ENCODE data around the gene CERS6. TPM values are rescaled to one million over a fixed set of nuclear protein-coding genes. Genes with fewer than 3 reads are reported as not detected.

The CERS6 gene
- total RNA-seq, 1 experiment from 2014 or later: 8.3 TPM

- no peak overlapping the region for H3K4me3 ChIP-seq
- no peak for DNase-seq
- CTCF ChIA-PET: no interaction called here
- POLR2A ChIA-PET (ENCODE audit: unreplicated experiment): no interaction called here
- H3K36me3 ChIP-seq (ENCODE audit: low read depth): no peaks in the 10 kb centered on the region
- no peak overlapping the region for H3K27ac ChIP-seq
- intact Hi-C loops (cut with micrococcal nuclease; ENCODE audit: unreplicated experiment): no loop called here
- no peaks in the 10 kb centered on the region for H3K9me3 ChIP-seq (ENCODE audit: insufficient read depth, low read depth)
- TF ChIP-seq CTCF (conservative IDR thresholded peaks at IDR 0.05): no peak
- H3F3A ChIP-seq (ENCODE audit: insufficient read depth, low read depth): no peaks in the 10 kb centered on the region
- no peaks in the 10 kb centered on the region for H3K27me3 ChIP-seq (ENCODE audit: insufficient read depth, low read depth)
- no peaks in the 10 kb centered on the region for H4K20me1 ChIP-seq (ENCODE audit: insufficient read depth)
- BruUV-seq (replicated peaks): no TSS peak
- H3K4me2 ChIP-seq: no peak overlapping the region
- H3K9me2 ChIP-seq (ENCODE audit: insufficient read depth): no peaks in the 10 kb centered on the region
- H3K79me2 ChIP-seq (ENCODE audit: low read depth): no peaks in the 10 kb centered on the region
- H2AFZ ChIP-seq: no peak overlapping the region
- H3K4me1 ChIP-seq (replicated peaks; ENCODE audit: insufficient read depth): no peaks in the 10 kb centered on the region
Observed at GRCh38 chr2:168694866-168695265, 238.8 kb downstream of the CERS6 start.

DNA sequence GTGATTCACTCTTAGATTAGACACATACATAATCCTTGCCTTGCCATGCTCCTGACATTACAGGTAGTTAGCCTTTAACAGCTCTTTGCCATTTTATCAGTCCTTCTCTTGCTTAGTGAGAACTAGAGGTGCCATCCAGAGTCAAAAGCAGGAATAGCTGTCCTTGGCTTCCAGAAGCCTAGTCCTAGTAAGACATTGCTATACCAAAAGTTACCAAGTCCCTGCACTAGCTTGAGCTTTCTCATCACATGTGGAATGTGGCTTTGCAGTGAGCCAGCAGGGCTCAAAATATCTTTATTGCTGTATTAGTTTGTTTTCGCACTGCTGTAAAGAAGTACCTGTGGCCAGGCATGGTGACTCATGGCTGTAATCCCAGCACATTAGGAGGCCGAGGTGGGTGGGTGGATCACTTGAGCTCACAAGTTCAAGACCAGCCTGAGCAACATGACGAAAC is 241.6 kb downstream of the CERS6 start:
- Histone ChIP-seq H3K79me2 (ENCODE audit: low read depth) (no peaks in the 10 kb centered on the region), H3K9me2 (ENCODE audit: insufficient read depth) (no peaks in the 10 kb centered on the region), H3K27ac (no peak overlapping the region), H2AFZ (no peak overlapping the region), H3K36me3 (ENCODE audit: low read depth) (no peaks in the 10 kb centered on the region), H3K9me3 (ENCODE audit: insufficient read depth, low read depth) (no peaks in the 10 kb centered on the region), H3F3A (ENCODE audit: insufficient read depth, low read depth) (no peaks in the 10 kb centered on the region), H3K4me1 (replicated peaks; ENCODE audit: insufficient read depth) (no peaks in the 10 kb centered on the region), H4K20me1 (ENCODE audit: insufficient read depth) (no peaks in the 10 kb centered on the region), H3K4me2 (no peak overlapping the region), H3K4me3 (no peak overlapping the region), H3K27me3 (ENCODE audit: insufficient read depth, low read depth) (no peaks in the 10 kb centered on the region)
- BruUV-seq (replicated peaks): no TSS peak
- no peak for DNase-seq
- TF ChIP-seq EZH2 (IDR thresholded peaks at IDR 0.05; ENCODE audit: low read depth) (no peak), CTCF (conservative IDR thresholded peaks at IDR 0.05) (no peak)
- CTCF ChIA-PET: no interaction called here
- POLR2A ChIA-PET (ENCODE audit: unreplicated experiment): no interaction called here
- intact Hi-C loops (cut with micrococcal nuclease; ENCODE audit: unreplicated experiment): no loop called here

GRCh38 chr2:168698969-168699368 is 242.9 kb downstream of the CERS6 start:
- Histone ChIP-seq H3F3A (ENCODE audit: insufficient read depth, low read depth) (no peaks in the 10 kb centered on the region), H2AFZ (no peak overlapping the region), H3K79me2 (ENCODE audit: low read depth) (no peaks in the 10 kb centered on the region), H3K4me1 (replicated peaks; ENCODE audit: insufficient read depth) (no peaks in the 10 kb centered on the region), H3K27me3 (ENCODE audit: insufficient read depth, low read depth) (no peaks in the 10 kb centered on the region), H3K9me3 (ENCODE audit: insufficient read depth, low read depth) (no peaks in the 10 kb centered on the region), H3K4me3 (no peak overlapping the region), H3K27ac (no peak overlapping the region), H4K20me1 (ENCODE audit: insufficient read depth) (no peaks in the 10 kb centered on the region), H3K9me2 (ENCODE audit: insufficient read depth) (no peaks in the 10 kb centered on the region), H3K4me2 (no peak overlapping the region), H3K36me3 (ENCODE audit: low read depth) (no peaks in the 10 kb centered on the region)
- TF ChIP-seq CTCF (conservative IDR thresholded peaks at IDR 0.05) (no peak), EZH2 (IDR thresholded peaks at IDR 0.05; ENCODE audit: low read depth) (no peak)
- intact Hi-C loops (cut with micrococcal nuclease; ENCODE audit: unreplicated experiment): no loop called here
- POLR2A ChIA-PET (ENCODE audit: unreplicated experiment): no interaction called here
- CTCF ChIA-PET: no interaction called here
- BruUV-seq (replicated peaks): no TSS peak
- no peak for DNase-seq
